Endothelial cell of umbilical vein (primary cell): Measurements from ENCODE around the gene GRID1. TPM values are rescaled to one million over a fixed set of nuclear protein-coding genes. Genes with fewer than 3 reads are reported as not detected.

Source experiments
- BruUV-seq: library from RNA; stranded (reverse); fragments of 400-500 nt; replicated peaks from 2 replicates; lab custom pipeline; 2021; lab: Mats Ljungman, UMichigan
- CTCF ChIA-PET: fragments of 300-600, 350-600 bp; sonication (Branson Sonifier 250); formaldehyde crosslinking; loops from one replicate; lab custom pipeline; 2021; ENCODE audit warnings: antibody characterized with exemption, inconsistent platforms; lab: Charles Lee
- POLR2A ChIA-PET: fragments of 300-600, 350-600 bp; sonication (Branson Sonifier 250); formaldehyde crosslinking; loops from one replicate; lab custom pipeline; 2021; ENCODE audit warnings: antibody characterized with exemption, inconsistent platforms; lab: Charles Lee
- DNase-seq: peaks from one replicate; pipeline ENCODE4 v3.0.0-alpha.2; 2011; ENCODE audit warnings: low read depth, low spot score
- FAIRE-seq: peaks from 2 replicates; lab custom pipeline; 2011; peaks lifted over from hg19 to GRCh38; lab: Jason Lieb, UNC
- H2AFZ ChIP-seq: 2 replicates; pipeline ENCODE4 v1.6.0; 2012; ENCODE audit warnings: low read depth, low read length, control low read depth, inconsistent platforms
- H3K27ac ChIP-seq: 2 replicates; pipeline ENCODE4 v1.5.1; 2011; ENCODE audit warnings: low read depth, mild to moderate bottlenecking, control low read depth, low read length, moderate library complexity; ENCODE audit not compliant: insufficient read depth
- H3K27me3 ChIP-seq, 2 experiments: 2 replicates each; pipeline versions ENCODE4 v1.6.0 to v1.6.1; 2011; ENCODE audit warnings: low read length in 2 of 2, mixed read lengths in 1 of 2; ENCODE audit not compliant: control insufficient read depth in 2 of 2, insufficient read depth in 2 of 2
- H3K36me3 ChIP-seq, 2 experiments: 2 replicates in 1 of 2; 3 replicates in 1 of 2; pipeline ENCODE4 v1.5.1; 2011; ENCODE audit warnings: low read length in 2 of 2, mild to moderate bottlenecking in 1 of 2, moderate library complexity in 1 of 2; ENCODE audit not compliant: control insufficient read depth in 2 of 2, insufficient read depth in 2 of 2; ENCODE audit errors: extremely low read depth in 1 of 2
- H3K4me1 ChIP-seq: 3 replicates; pipeline ENCODE4 v1.5.1; 2011; ENCODE audit warnings: mild to moderate bottlenecking, low read length; ENCODE audit not compliant: control insufficient read depth, insufficient read depth; ENCODE audit errors: extremely low read depth
- H3K4me2 ChIP-seq: 2 replicates; pipeline ENCODE4 v1.6.1; 2011; ENCODE audit warnings: low read length, control low read depth, mixed read lengths; ENCODE audit not compliant: insufficient read depth
- H3K4me3 ChIP-seq, 3 experiments: fragments of 200-600 bp in 1 of 3; sonication (generic), shearing (Covaris generic) in 1 of 3; replicated peaks in 1 of 3; 2 replicates each; pipeline ENCODE4 v1.5.1; 2011 to 2016; ENCODE audit warnings: control low read depth in 3 of 3, low read length in 3 of 3, mild to moderate bottlenecking in 2 of 3, inconsistent platforms in 1 of 3, low read depth in 1 of 3, moderate library complexity in 1 of 3; ENCODE audit not compliant: insufficient read depth in 1 of 3
- H3K79me2 ChIP-seq: 2 replicates; pipeline ENCODE4 v1.6.0; 2012; ENCODE audit warnings: low read length, inconsistent platforms; ENCODE audit not compliant: control insufficient read depth, insufficient read depth
- H3K9ac ChIP-seq: replicated peaks from 2 replicates; pipeline ENCODE3; 2011; ENCODE audit warnings: low read length, control low read depth; ENCODE audit not compliant: insufficient read depth; ENCODE audit errors: extremely low read depth
- H3K9me1 ChIP-seq: replicated peaks from 3 replicates; pipeline ENCODE4 v1.6.0; 2011; ENCODE audit warnings: mild to moderate bottlenecking, low read length; ENCODE audit not compliant: control insufficient read depth, insufficient read depth; ENCODE audit errors: extremely low read depth
- H3K9me3 ChIP-seq: replicated peaks from 2 replicates; pipeline ENCODE4 v1.5.1; 2012; ENCODE audit warnings: low read length, inconsistent platforms; ENCODE audit not compliant: control insufficient read depth, insufficient read depth
- H4K20me1 ChIP-seq: replicated peaks from 2 replicates; pipeline ENCODE3; 2011; ENCODE audit warnings: mild to moderate bottlenecking, low read length; ENCODE audit not compliant: control insufficient read depth, insufficient read depth; ENCODE audit errors: extremely low read depth
- EZH2 ChIP-seq: IDR thresholded peaks from 2 replicates; pipeline ENCODE4 v1.6.1; 2012; ENCODE audit warnings: borderline replicate concordance, low read depth, mild to moderate bottlenecking, moderate library complexity, low read length, inconsistent platforms; ENCODE audit not compliant: severe bottlenecking
- FOS ChIP-seq: IDR thresholded peaks from 2 replicates; pipeline ENCODE4 v1.6.1; 2011; ENCODE audit warnings: mild to moderate bottlenecking, low read length, moderate library complexity, borderline replicate concordance; ENCODE audit not compliant: insufficient read depth
- GATA2 ChIP-seq: IDR thresholded peaks from 2 replicates; pipeline ENCODE4 v1.7.0; 2011; ENCODE audit warnings: low read depth, mild to moderate bottlenecking, moderate library complexity, mixed read lengths, low read length; ENCODE audit not compliant: insufficient read length, insufficient read depth
- JUN ChIP-seq: IDR thresholded peaks from 2 replicates; pipeline ENCODE4 v1.6.1; 2011; ENCODE audit warnings: borderline replicate concordance, low read depth; ENCODE audit not compliant: insufficient read length, insufficient read depth
- MAX ChIP-seq: IDR thresholded peaks from 2 replicates; pipeline ENCODE4 v1.6.1; 2011; ENCODE audit not compliant: insufficient read depth, insufficient read length
- MYC ChIP-seq: IDR thresholded peaks from one replicate; pipeline ENCODE4 v1.6.1; 2011; ENCODE audit warnings: mild to moderate bottlenecking, low read depth, low read length
- POLR2A ChIP-seq: IDR thresholded peaks from 2 replicates; pipeline ENCODE4 v1.6.1; 2012; ENCODE audit warnings: low read depth, mild to moderate bottlenecking, control low read depth, low read length
- POLR2AphosphoS5 ChIP-seq: IDR thresholded peaks from 2 replicates; pipeline ENCODE4 v1.6.1; 2012; ENCODE audit warnings: low read depth, mild to moderate bottlenecking, control low read depth, low read length, moderate library complexity; ENCODE audit not compliant: insufficient read depth
- dilution Hi-C: fragments of 300-500 bp; cut with MboI; formaldehyde crosslinking; loops from one replicate; pipeline ENCODE4 v1.15.0; 2019; ENCODE audit warnings: low sequenced_read_pairs; ENCODE audit not compliant: extremely low pct_ligation_motif_present
- intact Hi-C: fragments of 100-400 bp; cut with micrococcal nuclease; formaldehyde crosslinking; loops from one replicate; pipeline ENCODE4 v1.10.0; 2022
- polyA plus RNA-seq, 4 experiments: library from polyadenylated mRNA; depleted of rRNA in 3 of 4; stranded (reverse) in 3 of 4; unstranded in 1 of 4; fragments of >200 nt; gene quantifications; 2 replicates each; pipeline versions ENCODE4 v1.2.1 to v1.2.3, GENCODE V29; 2011 to 2012; ENCODE audit warnings: missing spikeins in 1 of 4
- total RNA-seq: library from RNA; stranded (reverse); gene quantifications from 2 replicates; pipeline ENCODE4 v1.2.3, GENCODE V29; 2021
- TF ChIP-seq, protein P1 (sequence below), 2 donors: IDR thresholded peaks; 1 replicate in 1 of 2; 2 replicates in 1 of 2; pipeline ENCODE4 v1.5.1; 2011; ENCODE audit warnings: low read length in 2 of 2, mild to moderate bottlenecking in 2 of 2, moderate library complexity in 2 of 2, control low read depth in 1 of 2, inconsistent platforms in 1 of 2, low read depth in 1 of 2; ENCODE audit not compliant: insufficient read depth in 1 of 2; ENCODE audit errors: extremely low read depth in 1 of 2

The GRID1 gene
- total and polyA plus RNA-seq, 2 donors (not counting 3 experiments of a cell fraction or from before 2014, with no cell fraction given), result not detected

GRCh38 chr10:86249794-86250193, 116.8 kb downstream of the GRID1 start:
- Histone ChIP-seq H3K4me2 (no peak overlapping the region), H3K27ac (no peak overlapping the region), H3K27me3 (no peaks in the 10 kb centered on the region), H3K9me3 (no peaks in the 10 kb centered on the region), H2AFZ (no peak overlapping the region), H3K9ac (no peak overlapping the region), H3K4me1 (no peaks in the 10 kb centered on the region), H3K9me1 (no peaks in the 10 kb centered on the region), H3K4me3 (no peak overlapping the region), H3K36me3 (no peaks in the 10 kb centered on the region), H4K20me1 (no peaks in the 10 kb centered on the region), H3K79me2 (no peaks in the 10 kb centered on the region)
- dilution Hi-C loops, result no loop called here
- CTCF ChIA-PET, result no interaction called here
- intact Hi-C loops, result no loop called here
- BruUV-seq, result no TSS peak
- TF ChIP-seq, protein P1, sequence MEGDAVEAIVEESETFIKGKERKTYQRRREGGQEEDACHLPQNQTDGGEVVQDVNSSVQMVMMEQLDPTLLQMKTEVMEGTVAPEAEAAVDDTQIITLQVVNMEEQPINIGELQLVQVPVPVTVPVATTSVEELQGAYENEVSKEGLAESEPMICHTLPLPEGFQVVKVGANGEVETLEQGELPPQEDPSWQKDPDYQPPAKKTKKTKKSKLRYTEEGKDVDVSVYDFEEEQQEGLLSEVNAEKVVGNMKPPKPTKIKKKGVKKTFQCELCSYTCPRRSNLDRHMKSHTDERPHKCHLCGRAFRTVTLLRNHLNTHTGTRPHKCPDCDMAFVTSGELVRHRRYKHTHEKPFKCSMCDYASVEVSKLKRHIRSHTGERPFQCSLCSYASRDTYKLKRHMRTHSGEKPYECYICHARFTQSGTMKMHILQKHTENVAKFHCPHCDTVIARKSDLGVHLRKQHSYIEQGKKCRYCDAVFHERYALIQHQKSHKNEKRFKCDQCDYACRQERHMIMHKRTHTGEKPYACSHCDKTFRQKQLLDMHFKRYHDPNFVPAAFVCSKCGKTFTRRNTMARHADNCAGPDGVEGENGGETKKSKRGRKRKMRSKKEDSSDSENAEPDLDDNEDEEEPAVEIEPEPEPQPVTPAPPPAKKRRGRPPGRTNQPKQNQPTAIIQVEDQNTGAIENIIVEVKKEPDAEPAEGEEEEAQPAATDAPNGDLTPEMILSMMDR (IDR thresholded peaks at IDR 0.05; ENCODE audit: extremely low read depth in 1 of 2, insufficient read depth in 1 of 2, low read depth in 1 of 2, low read length in 2 of 2), result no peak
- TF ChIP-seq POLR2A (no peak), JUN (no peak), FOS (no peak), MYC (no peak), GATA2 (no peak), EZH2 (no peak), MAX (no peak), POLR2AphosphoS5 (no peak)
- FAIRE-seq (no peak), DNase-seq (no peak)
- POLR2A ChIA-PET, result no interaction called here
